A549 treated with Mapracorat at 1 μM for 4 hours (cell line): ENCODE data around the gene HTR7. TPM values are rescaled to one million over a fixed set of nuclear protein-coding genes. Genes with fewer than 3 reads are reported as not detected.

Experiments
- total RNA-seq: library from RNA; stranded (reverse); fragments of 200-300 nt; extraction: Qiagen RNA extraction; gene quantifications from 5 replicates; pipeline ENCODE4 v1.2.3, GENCODE V29; 2022

Gene HTR7
- total RNA-seq, result 0.11 to 0.19 TPM (median 0.14 TPM) in 5 replicates

GRCh38 chr10:90857635-90858460 lies at the start of gene HTR7:
Gene HTR7 (minus strand): TSS chr10:90858039. CDS start chr10:90857671, 368 bp downstream.

GRCh38 chr10:90871766-90872647 lies 14.2 kb upstream of the HTR7 start, which contains the start of gene RPP30:
Gene RPP30 (plus strand): TSS chr10:90871974. CDS start chr10:90871987, 13 bp downstream.

Other genes starting within 250 kb of the HTR7 start
- 48.2 to 53.8 TPM (median 49.2 TPM) in 5 replicates for gene RPP30, start 13.9 kb upstream of the HTR7 start, total RNA-seq
- gene ANKRD1, start 63.0 kb upstream of the HTR7 start, total RNA-seq, result 23.7 to 52.1 TPM (median 40.5 TPM) in 5 replicates